Sigmoid colon (tissue), 4 donors: Measurements from ENCODE around the gene TBC1D16.

Experiments used
- POLR2A ChIP-seq, 2 donors: fragments of 450-650 bp; IDR thresholded peaks; one replicate each; pipeline ENCODE4 v1.6.1; 2016; ENCODE audit warnings: antibody characterized with exemption in 2 of 2, mild to moderate bottlenecking in 2 of 2, moderate library complexity in 2 of 2
- POLR2AphosphoS5 ChIP-seq, 4 donors: sonication (generic); formaldehyde crosslinking; IDR thresholded peaks; one replicate each; pipeline ENCODE4 v1.6.1; 2017; ENCODE audit warnings: antibody characterized with exemption in 4 of 4
- TF ChIP-seq, protein P1 (sequence below), 4 experiments: fragments of 450-650 bp in 3 of 4; fragments of 200-600 bp in 1 of 4; IDR thresholded peaks; one replicate each; pipeline ENCODE4 v1.5.1; 2016 to 2019; ENCODE audit warnings: antibody characterized with exemption in 4 of 4, mild to moderate bottlenecking in 3 of 4, moderate library complexity in 2 of 4

DNA sequence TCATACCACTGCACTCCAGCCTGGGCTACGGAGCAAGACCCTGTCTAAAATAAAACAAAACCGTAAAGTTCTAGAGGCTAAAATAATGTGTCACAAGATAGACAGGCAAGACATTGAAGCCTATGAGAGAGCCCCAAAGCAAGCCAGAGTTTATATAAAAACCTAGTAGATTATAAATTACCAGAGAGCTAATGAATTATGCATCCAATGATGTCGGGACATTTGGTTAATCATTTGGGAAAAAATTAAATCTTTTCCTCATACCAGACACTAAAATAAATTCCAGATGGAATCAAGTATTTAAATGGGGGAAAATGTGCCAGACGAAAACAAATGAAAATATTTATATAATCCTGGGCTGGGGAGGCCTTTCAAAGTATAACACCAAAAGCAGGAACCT is 25.0 kb upstream of the TBC1D16 start:
- TF ChIP-seq, protein P1, sequence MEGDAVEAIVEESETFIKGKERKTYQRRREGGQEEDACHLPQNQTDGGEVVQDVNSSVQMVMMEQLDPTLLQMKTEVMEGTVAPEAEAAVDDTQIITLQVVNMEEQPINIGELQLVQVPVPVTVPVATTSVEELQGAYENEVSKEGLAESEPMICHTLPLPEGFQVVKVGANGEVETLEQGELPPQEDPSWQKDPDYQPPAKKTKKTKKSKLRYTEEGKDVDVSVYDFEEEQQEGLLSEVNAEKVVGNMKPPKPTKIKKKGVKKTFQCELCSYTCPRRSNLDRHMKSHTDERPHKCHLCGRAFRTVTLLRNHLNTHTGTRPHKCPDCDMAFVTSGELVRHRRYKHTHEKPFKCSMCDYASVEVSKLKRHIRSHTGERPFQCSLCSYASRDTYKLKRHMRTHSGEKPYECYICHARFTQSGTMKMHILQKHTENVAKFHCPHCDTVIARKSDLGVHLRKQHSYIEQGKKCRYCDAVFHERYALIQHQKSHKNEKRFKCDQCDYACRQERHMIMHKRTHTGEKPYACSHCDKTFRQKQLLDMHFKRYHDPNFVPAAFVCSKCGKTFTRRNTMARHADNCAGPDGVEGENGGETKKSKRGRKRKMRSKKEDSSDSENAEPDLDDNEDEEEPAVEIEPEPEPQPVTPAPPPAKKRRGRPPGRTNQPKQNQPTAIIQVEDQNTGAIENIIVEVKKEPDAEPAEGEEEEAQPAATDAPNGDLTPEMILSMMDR (IDR thresholded peaks at IDR 0.05), result no peak
- TF ChIP-seq POLR2A (IDR thresholded peaks at IDR 0.05), result no peak
- TF ChIP-seq POLR2AphosphoS5 (IDR thresholded peaks at IDR 0.05), result no peak
